OCI-M1 (cell line): ENCODE measurements around the gene NKAIN2.

ENCODE experiments used
- DNase-seq: peaks from one replicate; lab custom pipeline; 2025; lab: John Stamatoyannopoulos, UW

NKAIN2 gene

GRCh38 chr6:123808556-123808955 lies 4.9 kb downstream of the NKAIN2 start:
- no peak for DNase-seq

GRCh38 chr6:123810214-123810613 lies 6.5 kb downstream of the NKAIN2 start:
- no peak for DNase-seq

- no peak for DNase-seq
Observed at GRCh38 chr6:123810948-123811347, 7.3 kb downstream of the NKAIN2 start.

- DNase-seq: no peak
Observed at GRCh38 chr6:123811378-123811777, 7.7 kb downstream of the NKAIN2 start.

GRCh38 chr6:123812621-123813020 lies 9.0 kb downstream of the NKAIN2 start:
- no peak for DNase-seq

- DNase-seq: no peak
Observed at GRCh38 chr6:123821112-123821511, 17.4 kb downstream of the NKAIN2 start.

- DNase-seq: peak; percentile 31
Observed at GRCh38 chr6:123829302-123829953, 25.8 kb downstream of the NKAIN2 start.

GRCh38 chr6:123830120-123830519 lies 26.5 kb downstream of the NKAIN2 start:
- no peak for DNase-seq

GRCh38 chr6:123838505-123839234 lies 35.0 kb downstream of the NKAIN2 start:
- no peak for DNase-seq

GRCh38 chr6:123841067-123841896 lies 37.6 kb downstream of the NKAIN2 start:
- no peak for DNase-seq

- peak; percentile 46 for DNase-seq
Observed at GRCh38 chr6:123844011-123844410, 40.3 kb downstream of the NKAIN2 start.

- DNase-seq: no peak
Observed at GRCh38 chr6:123848347-123848746, 44.7 kb downstream of the NKAIN2 start.

- DNase-seq: no peak
Observed at GRCh38 chr6:123849406-123849805, 45.7 kb downstream of the NKAIN2 start.

- DNase-seq: no peak
Observed at GRCh38 chr6:123850555-123850954, 46.9 kb downstream of the NKAIN2 start.

GRCh38 chr6:123854201-123854600 lies 50.5 kb downstream of the NKAIN2 start:
- no peak for DNase-seq

GRCh38 chr6:123855506-123855905 lies 51.8 kb downstream of the NKAIN2 start:
- DNase-seq: no peak

- no peak for DNase-seq
Observed at GRCh38 chr6:123859291-123859690, 55.6 kb downstream of the NKAIN2 start.

- no peak for DNase-seq
Observed at GRCh38 chr6:123869334-123869733, 65.7 kb downstream of the NKAIN2 start.

- DNase-seq: no peak
Observed at GRCh38 chr6:123873974-123874373, 70.3 kb downstream of the NKAIN2 start.

GRCh38 chr6:123875784-123876183 lies 72.1 kb downstream of the NKAIN2 start:
- DNase-seq: no peak

GRCh38 chr6:123879749-123880148 lies 76.1 kb downstream of the NKAIN2 start:
- DNase-seq: no peak

- peak; percentile 79 for DNase-seq
Observed at GRCh38 chr6:123888771-123889513, 85.3 kb downstream of the NKAIN2 start.
